IMR-90 (cell line): ENCODE measurements around the gene SFTA2.

Experiments used
- CTCF ChIP-seq: conservative IDR thresholded peaks from 2 replicates; pipeline ENCODE4 v1.5.1; 2012; ENCODE audit warnings: mild to moderate bottlenecking, low read depth, low read length, improper control_type of control experiment
- USF2 ChIP-seq: fragments of 150-350 bp; IDR thresholded peaks from 2 replicates; pipeline ENCODE4 v1.6.1; 2017; ENCODE audit warnings: mild to moderate bottlenecking, antibody characterized with exemption, low read length, low read depth

- TF ChIP-seq CTCF = peak; percentile 71
- TF ChIP-seq USF2 = peak; percentile 46; the same call in 1 of the 2 replicates
These were observed 10.5 kb upstream of the SFTA2 start for GRCh38 chr6:30942338-30943060.
